Mucosa of descending colon (tissue), 3 donors: ENCODE results near the gene KCND2. TPM values are rescaled to one million over a fixed set of nuclear protein-coding genes. Genes with fewer than 3 reads are reported as not detected.

Experiments used
- ATAC-seq: fragments of 200-7000 bp; cut with Tn5 transposase; one replicate; pipeline ENCODE4 v1.9.1; 2020; ENCODE audit warnings: mild to moderate bottlenecking, moderate library complexity
- DNase-seq, 3 donors: peaks; one replicate each; pipeline ENCODE4 v3.0.0-alpha.2; 2020
- H3K36me3 ChIP-seq: fragments of 200-600 bp; one replicate; pipeline ENCODE4 v1.8.0; 2021; ENCODE audit warnings: low read depth, mild to moderate bottlenecking
- H3K4me1 ChIP-seq: fragments of 200-600 bp; one replicate; pipeline ENCODE4 v1.8.0; 2021; ENCODE audit warnings: low read depth, mild to moderate bottlenecking
- H3K4me3 ChIP-seq: fragments of 200-600 bp; one replicate; pipeline ENCODE4 v1.8.0; 2021; ENCODE audit warnings: mild to moderate bottlenecking
- H3K9me3 ChIP-seq: fragments of 200-600 bp; one replicate; pipeline ENCODE4 v1.8.0; 2021; ENCODE audit warnings: mild to moderate bottlenecking
- intact Hi-C, 2 donors: fragments of 100-400 bp; cut with DNase I in 1 of 2; cut with micrococcal nuclease in 1 of 2; formaldehyde crosslinking; loops; one replicate each; pipeline versions ENCODE4 v1.11.0 to v1.11.1; 2022; cut with DNase I, micrococcal nuclease
- total RNA-seq, 3 donors: library from RNA; stranded (reverse); fragmentation: NEBNext Ultra II Directional in 2 of 3; extraction: Animal tissue kit (Norgen Biotek cat#: 25700) in 2 of 3; gene quantifications; one replicate each; pipeline versions ENCODE4 v1.2.1 to v1.2.4, GENCODE V29; 2021 to 2023
- TF ChIP-seq, protein P1 (sequence below): fragments of 200-600 bp; IDR thresholded peaks from one replicate; pipeline ENCODE4 v1.8.0; 2022; ENCODE audit warnings: antibody characterized with exemption, mild to moderate bottlenecking
- donor health status: DM: no; HTN: no; CAD: no; lungs with moderate emphysema.
- donor health status: DM: no; HTN: no; CAD: no.
- donor health status: DM: no; HTN: yes; CAD: no.

Gene KCND2
- total RNA-seq, 3 donors from 2014 or later = 0.09 to 0.98 (median 0.41) TPM

DNA sequence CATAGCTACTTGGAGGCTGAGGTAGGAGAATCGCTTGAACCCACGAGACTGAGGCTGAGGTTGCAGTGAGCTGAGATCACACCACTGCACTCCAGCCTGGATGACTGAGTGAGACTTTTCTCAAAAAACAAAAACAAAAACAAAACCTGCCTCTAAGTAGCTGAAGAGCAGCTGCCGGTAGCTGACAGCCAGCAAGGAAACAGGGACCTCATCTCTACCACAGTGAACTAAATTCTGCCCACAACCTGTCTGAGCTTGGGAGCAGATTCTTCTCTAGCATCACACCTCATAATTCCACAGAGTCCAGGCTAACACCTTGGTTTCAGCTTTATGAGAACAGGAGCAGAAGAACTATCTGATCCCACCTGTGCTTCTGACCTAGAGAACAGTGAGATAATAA, 246.2 kb downstream of the KCND2 start:
- ATAC-seq = no peak
- H3K9me3 ChIP-seq = no peaks in the 10 kb centered on the region

DNA sequence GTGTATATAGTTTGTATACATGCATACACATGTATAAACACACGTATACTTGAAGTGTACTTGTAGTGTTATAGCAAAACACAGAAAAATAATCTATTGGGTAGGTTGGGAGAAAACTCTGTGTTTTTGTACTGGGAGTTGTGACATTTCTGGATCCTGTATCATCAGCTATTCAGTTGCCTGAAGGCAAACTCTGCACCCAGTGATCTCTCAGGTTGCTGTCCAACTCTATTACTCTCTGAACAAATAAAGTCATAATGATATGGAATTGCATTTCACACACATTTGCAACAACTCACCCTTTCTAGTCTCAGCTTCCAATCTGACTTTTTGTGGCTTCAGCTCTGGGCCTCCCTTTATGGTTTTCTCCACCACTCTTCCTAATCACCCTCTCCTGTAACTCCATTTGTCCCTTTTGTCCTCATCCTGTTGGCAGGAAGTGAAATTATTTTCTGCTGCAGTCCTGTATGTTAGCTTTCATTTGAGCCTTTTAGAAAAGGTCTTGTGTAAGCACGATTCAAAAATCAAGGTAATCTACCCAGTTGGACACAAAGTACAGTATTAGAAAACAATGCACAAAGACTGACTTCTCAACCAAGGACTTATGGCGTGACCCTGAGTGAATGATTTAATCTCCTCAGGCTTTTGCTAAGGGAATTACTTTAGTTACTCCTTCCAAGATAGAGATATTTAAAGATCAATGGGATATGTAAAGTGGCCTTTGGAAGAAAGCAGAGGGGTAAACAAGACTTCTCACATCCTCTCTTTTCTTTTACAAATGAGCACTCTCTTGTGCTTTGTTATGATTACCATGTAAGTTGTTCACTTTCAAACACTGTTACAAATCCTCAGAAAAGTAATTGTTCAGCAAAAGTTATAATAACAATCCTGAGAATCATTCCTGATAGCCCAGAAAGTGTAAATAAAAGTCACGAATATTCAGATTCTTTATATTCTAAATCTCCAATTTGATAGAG, 249.1 kb downstream of the KCND2 start:
- Histone ChIP-seq H3K4me1 (no peaks in the 10 kb centered on the region), H3K4me3 (no peak overlapping the region), H3K9me3 (no peaks in the 10 kb centered on the region), H3K36me3 (no peaks in the 10 kb centered on the region)
- intact Hi-C loops = no loop called here
- no peak for DNase-seq
- no peak for ATAC-seq
- TF ChIP-seq, protein P1, sequence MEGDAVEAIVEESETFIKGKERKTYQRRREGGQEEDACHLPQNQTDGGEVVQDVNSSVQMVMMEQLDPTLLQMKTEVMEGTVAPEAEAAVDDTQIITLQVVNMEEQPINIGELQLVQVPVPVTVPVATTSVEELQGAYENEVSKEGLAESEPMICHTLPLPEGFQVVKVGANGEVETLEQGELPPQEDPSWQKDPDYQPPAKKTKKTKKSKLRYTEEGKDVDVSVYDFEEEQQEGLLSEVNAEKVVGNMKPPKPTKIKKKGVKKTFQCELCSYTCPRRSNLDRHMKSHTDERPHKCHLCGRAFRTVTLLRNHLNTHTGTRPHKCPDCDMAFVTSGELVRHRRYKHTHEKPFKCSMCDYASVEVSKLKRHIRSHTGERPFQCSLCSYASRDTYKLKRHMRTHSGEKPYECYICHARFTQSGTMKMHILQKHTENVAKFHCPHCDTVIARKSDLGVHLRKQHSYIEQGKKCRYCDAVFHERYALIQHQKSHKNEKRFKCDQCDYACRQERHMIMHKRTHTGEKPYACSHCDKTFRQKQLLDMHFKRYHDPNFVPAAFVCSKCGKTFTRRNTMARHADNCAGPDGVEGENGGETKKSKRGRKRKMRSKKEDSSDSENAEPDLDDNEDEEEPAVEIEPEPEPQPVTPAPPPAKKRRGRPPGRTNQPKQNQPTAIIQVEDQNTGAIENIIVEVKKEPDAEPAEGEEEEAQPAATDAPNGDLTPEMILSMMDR = no peak

More for the DNA sequence above, 246.2 kb downstream of the KCND2 start:
- intact Hi-C loops = no loop called here
- TF ChIP-seq, protein P1 = no peak
- Histone ChIP-seq H3K4me3 (no peak overlapping the region), H3K36me3 (no peaks in the 10 kb centered on the region), H3K4me1 (no peaks in the 10 kb centered on the region)
- no peak for DNase-seq

DNA sequence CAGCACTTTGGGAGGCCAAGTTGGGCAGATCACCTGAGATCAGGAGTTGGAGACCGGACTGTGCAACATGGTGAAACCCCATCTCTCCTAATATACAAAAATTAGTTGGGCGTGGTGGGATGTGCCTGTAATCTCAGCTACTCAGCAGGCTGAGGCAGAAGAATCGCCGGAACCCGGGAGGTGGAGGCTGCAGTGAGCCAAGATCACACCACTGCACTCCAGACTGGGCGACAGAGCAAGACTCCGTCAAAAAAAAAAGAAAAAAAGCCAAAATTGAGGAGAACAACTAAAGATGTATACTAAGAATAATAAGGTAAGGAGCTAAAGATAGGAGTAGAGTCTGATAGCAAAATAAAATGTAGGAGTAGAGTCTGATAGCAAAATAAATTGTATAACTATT, 251.0 kb downstream of the KCND2 start:
- intact Hi-C loops = no loop called here
- Histone ChIP-seq H3K4me3 (no peak overlapping the region), H3K36me3 (no peaks in the 10 kb centered on the region), H3K9me3 (no peaks in the 10 kb centered on the region), H3K4me1 (no peaks in the 10 kb centered on the region)
- TF ChIP-seq, protein P1 = no peak
- DNase-seq (no peak), ATAC-seq (no peak)

DNA sequence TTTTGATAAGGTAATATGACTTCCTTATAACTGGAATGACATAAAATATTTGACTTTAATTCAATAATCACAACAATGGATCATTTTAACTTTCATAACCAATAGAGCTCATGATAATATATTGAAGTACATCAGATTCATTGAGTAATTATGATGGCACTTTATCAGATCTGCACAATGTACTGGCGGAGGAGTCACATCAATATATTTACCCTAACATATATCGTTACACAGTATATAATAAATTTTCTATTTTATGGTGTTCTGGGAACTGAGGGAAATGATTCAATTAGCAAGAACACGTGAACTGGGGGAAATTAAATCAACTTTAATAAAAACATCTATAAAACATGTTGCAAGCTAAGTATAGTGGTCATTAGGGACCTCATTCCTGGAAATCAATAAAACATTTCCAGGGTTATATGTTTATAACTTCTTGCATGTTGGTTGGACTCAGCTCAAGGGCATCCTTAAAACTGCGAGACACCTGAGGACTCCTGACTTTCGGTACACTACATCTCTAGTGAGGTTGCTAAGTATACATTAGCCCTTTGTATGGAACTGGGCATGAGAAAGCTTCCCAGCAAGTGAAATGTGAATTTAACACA, 254.0 kb downstream of the KCND2 start:
- TF ChIP-seq, protein P1 = no peak
- no peaks in the 10 kb centered on the region for H3K4me1 ChIP-seq
- intact Hi-C loops = no loop called here
- H3K9me3 ChIP-seq = no peaks in the 10 kb centered on the region
- no peaks in the 10 kb centered on the region for H3K36me3 ChIP-seq
- no peak for ATAC-seq
- DNase-seq = no peak
- no peak overlapping the region for H3K4me3 ChIP-seq

DNA sequence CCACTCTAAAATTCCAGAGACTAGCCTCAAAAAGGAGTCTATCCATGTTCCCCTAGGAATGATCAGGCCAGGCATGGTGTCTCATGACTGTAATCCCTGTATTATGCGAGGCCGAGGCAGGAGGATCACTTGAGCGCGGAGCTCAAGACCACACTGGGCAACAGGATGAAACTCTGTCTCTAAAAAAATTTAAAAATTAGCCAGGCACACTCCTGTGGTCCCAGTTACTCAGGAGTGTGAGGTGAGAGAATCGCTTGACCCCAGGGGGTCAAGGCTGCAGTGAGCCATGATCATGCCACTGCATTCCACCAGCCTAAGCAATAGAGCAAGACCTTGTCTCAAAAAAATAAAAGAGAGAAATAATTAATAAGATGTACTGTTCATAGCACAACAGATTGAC, 256.8 kb downstream of the KCND2 start:
- no peak for DNase-seq
- TF ChIP-seq, protein P1 = no peak
- Histone ChIP-seq H3K4me1 (no peaks in the 10 kb centered on the region), H3K4me3 (no peak overlapping the region), H3K9me3 (no peaks in the 10 kb centered on the region), H3K36me3 (no peaks in the 10 kb centered on the region)
- no peak for ATAC-seq
- intact Hi-C loops = no loop called here
